Sigmoid colon (tissue), 4 donors: ENCODE measurements around the gene PHOX2A.

Experiments used
- POLR2AphosphoS5 ChIP-seq, 4 donors: sonication (generic); formaldehyde crosslinking; IDR thresholded peaks; one replicate each; pipeline ENCODE4 v1.6.1; 2017; ENCODE audit warnings: antibody characterized with exemption in 4 of 4
- TF ChIP-seq, protein P1 (sequence below), 4 experiments: fragments of 450-650 bp in 3 of 4; fragments of 200-600 bp in 1 of 4; IDR thresholded peaks; one replicate each; pipeline ENCODE4 v1.5.1; 2016 to 2019; ENCODE audit warnings: antibody characterized with exemption in 4 of 4, mild to moderate bottlenecking in 3 of 4, moderate library complexity in 2 of 4

DNA sequence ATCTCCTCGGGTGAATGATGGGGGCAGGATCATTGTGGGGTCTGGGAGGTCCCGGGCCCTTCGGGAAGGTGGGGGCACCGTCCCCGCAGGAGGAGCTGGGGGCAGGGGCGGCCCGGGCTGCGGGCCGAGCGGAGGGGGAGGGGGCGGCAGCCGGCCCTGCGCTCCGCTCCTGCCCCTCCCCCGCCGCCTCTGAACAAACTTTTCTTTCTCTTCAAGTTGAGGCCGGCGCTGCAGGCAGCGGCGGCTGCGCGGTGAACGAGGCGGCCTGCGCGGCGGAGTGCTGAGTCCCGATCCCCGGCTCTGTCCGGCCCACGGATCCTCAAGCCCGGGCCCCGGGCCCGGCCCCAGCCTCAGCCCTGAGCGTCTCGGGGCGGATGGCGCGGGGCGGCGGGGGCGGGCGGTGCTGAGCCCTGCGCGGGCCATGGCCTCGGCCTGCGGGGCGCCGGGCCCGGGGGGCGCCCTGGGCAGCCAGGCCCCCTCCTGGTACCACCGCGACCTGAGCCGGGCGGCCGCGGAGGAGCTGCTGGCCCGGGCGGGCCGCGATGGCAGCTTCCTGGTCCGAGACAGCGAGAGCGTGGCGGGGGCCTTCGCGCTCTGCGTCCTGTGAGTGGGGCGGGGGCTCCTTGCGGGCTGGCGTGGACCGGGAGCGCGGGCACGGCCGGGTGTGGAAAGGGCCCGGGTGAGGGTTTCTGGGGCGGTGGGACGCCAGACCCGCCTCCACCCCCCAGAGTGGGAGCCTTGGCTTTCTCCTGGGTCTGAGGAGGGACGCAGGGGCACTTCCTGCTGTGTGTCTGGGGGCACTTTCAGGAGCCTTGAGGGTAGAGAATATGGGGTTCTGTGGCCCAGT, 19.2 kb downstream of the PHOX2A start, which contains the start of gene INPPL1:
- TF ChIP-seq POLR2AphosphoS5 (IDR thresholded peaks at IDR 0.05): peak in 1 of 4 donors; percentile 14
- TF ChIP-seq, protein P1, sequence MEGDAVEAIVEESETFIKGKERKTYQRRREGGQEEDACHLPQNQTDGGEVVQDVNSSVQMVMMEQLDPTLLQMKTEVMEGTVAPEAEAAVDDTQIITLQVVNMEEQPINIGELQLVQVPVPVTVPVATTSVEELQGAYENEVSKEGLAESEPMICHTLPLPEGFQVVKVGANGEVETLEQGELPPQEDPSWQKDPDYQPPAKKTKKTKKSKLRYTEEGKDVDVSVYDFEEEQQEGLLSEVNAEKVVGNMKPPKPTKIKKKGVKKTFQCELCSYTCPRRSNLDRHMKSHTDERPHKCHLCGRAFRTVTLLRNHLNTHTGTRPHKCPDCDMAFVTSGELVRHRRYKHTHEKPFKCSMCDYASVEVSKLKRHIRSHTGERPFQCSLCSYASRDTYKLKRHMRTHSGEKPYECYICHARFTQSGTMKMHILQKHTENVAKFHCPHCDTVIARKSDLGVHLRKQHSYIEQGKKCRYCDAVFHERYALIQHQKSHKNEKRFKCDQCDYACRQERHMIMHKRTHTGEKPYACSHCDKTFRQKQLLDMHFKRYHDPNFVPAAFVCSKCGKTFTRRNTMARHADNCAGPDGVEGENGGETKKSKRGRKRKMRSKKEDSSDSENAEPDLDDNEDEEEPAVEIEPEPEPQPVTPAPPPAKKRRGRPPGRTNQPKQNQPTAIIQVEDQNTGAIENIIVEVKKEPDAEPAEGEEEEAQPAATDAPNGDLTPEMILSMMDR (IDR thresholded peaks at IDR 0.05): no peak
